GM19455 (cell line): ENCODE data around the gene ATXN1.
"Not testable (repeated sequence)": the region's sequence is repeated elsewhere in the genome, so short reads cannot be mapped to it uniquely, and the experiment has no call there.

Source experiments
- ATAC-seq: cut with Tn5 transposase; IDR thresholded peaks from one replicate; pipeline ENCODE4 v1.9.1; 2021; ENCODE audit not compliant: unreplicated experiment

ATXN1 gene

GRCh38 chr6:16470502-16471221 lies 290.6 kb downstream of the ATXN1 start:
- ATAC-seq = no peak

- no peak for ATAC-seq
These were observed 292.2 kb downstream of the ATXN1 start for GRCh38 chr6:16468991-16469615.

DNA sequence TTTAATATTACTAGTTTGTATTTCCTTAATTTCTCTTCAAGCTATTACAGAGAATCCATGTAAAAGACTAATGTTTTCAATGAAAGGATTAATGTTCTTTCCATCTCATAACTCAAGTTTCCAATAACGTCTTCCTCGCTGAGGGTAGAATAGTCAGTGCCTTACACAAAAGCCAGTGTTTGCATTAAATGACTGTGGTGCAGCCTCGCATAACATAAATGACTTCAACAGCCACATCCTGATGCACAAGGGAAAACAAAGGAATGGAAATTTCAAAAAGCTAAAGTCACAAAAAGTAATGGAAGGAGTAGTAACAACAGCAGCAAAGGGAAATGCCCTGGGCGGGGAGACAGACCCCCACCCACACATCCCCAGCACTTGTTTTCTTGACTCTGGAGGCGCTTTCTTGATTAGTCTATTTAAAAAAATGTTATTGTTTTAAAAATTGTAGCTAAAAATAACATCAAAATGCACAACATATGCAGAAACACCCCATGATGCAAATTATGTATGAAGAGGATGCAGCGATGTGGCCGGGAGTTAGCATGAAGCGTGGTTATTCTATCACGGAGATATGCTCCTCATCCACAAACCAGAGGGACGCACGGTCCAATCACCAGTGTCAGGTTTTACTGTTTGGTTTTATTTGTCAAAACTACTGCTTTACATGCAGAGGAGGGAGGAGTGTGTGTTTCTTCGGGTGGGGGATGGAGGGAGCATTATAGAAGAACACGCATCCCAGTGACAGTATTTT lies 294.3 kb downstream of the ATXN1 start:
- ATAC-seq = no peak

DNA sequence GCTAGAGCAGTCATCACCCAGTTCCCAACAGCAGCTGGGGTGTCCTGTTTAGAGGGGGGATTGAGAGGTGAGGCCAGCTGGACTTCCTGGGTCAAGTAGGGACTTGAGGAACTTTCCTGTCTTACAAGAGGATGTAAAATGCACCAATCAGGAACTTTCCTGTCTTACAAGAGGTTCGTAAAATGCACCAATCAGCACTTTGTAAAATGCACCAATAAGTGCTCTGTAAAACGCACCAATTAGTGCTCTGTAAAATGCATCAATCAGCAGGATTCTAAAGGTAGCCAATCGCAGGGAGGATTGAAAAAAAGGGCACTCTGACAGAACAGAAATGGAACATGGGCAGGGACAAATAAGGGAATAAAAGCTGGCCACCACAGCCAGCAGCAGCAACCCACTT lies 297.2 kb downstream of the ATXN1 start:
- no peak for ATAC-seq

GRCh38 chr6:16463246-16463645 lies 298.0 kb downstream of the ATXN1 start:
- ATAC-seq = not testable (repeated sequence)

DNA sequence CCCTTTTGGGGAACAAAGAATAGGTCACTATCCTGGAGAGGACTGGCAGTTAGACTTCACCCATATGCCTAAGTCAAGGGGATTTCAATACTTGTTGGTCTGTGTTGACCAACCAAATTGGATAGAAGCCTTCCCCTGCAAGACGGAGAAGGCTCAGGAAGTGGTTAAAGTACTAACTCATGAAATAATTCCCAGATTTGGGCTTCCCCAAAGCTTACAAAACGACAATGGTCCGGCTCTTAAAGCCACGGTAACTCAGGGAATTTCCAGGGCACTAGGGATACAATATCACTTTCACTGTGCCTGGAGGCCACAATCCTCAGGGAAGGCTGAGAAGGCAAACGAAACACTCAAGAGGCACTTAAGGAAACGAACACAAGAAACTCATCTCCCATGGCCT lies 299.8 kb downstream of the ATXN1 start:
- no peak for ATAC-seq

DNA sequence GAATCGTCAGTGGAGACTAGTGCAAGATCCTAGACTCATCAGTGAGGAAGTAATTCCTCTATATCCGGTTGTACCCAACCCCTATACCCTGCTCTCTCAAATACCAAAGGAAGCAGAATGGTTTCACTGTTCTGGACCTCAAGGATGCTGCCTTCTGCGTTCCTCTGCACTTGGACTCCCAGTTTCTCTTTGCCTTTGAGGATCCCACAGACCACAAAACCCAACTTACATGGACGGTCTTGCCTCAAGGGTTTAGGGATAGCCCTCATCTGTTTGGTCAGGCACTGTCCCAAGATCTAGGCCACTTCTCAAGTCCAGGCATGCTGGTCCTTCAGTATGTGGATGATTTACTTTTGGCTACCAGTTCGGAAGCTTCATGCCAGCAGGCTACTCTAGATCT lies 301.8 kb downstream of the ATXN1 start:
- not testable (repeated sequence) for ATAC-seq

GRCh38 chr6:16452348-16452747 lies 308.9 kb downstream of the ATXN1 start:
- ATAC-seq = no peak

GRCh38 chr6:16450821-16451220 lies 310.4 kb downstream of the ATXN1 start:
- no peak for ATAC-seq

- ATAC-seq = no peak
These were observed 311.0 kb downstream of the ATXN1 start for GRCh38 chr6:16450285-16450684.

DNA sequence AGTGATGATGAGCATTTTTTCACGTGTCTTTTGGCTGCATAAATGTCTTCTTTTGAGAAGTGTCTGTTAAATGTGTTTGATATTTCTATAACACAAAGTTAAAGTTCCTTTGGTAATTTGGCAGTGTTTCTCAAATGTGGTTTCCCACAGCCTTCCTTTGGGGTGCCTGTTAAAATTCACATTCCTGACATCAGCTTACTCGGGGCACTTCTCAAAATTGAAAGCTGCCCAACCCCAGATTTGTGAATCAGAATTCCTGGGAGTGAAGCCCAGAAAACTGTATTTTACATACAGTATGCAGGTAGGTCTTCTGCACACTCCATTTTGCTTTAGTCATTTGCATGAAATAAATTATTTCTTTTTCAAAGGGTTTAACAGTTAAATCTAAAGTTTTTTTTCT lies 315.0 kb downstream of the ATXN1 start:
- no peak for ATAC-seq

DNA sequence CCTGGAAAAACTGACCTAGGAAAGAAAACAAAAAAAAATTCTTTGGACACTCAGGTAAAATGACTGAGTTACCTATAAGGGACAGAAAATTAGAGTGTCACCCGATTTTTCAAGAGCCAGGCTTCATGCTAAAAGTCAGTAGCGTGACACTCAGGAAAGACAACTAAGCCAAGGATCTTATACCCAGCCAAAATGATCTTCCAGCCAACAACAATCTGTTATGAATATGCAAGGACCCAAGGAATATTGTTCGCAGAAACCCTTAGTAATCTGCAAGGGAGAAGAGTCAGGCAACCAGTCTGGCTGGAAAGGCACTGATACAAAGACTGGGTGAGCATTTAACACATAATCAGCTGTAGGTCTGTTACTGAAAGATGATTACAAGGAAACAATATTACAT lies 319.2 kb downstream of the ATXN1 start:
- no peak for ATAC-seq

DNA sequence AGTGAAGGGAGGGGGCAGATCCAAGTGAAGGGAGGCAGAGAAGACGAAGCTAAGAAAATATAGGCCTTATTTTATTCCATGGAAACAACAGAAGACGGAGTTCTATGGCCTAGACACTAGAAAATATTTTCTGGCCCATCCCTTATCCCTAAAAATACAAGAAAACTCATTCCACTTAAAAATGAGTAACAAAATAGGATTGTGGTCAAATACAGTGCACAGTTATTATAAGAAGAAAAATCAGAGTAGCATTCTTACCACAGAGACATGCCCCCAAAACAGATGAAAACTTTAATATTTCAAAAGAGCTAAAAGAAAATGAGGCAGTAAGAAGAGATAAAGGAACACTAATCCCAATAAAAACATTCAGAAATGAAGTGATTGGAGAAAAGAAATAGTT lies 320.0 kb downstream of the ATXN1 start:
- no peak for ATAC-seq

DNA sequence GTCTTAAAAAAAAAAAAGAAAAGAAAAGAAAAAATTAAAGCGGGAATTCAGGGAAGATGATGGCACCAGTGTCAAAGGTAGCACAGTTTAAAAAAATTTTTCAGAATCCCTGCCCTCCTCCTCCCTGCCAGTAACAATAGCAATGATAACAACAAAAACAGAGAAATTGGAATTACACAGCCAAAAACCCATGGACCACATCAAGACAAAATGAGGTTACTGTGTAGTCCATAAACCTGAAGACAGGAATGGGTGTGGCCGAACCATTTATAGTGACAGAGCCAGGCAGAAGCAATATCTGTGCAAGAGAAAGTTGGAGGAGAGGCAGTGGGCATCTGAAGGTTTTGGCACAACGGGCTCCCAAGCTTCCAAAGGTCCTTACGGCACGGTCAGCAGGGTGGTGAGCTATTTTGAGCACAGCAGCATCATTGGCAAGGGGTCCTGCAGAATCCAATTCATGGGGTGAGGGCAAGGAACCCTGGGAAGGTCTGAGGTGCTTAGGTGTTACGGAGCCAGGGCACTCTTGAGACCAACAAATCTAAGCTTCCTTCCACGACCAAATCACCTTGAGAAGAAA lies 320.5 kb downstream of the ATXN1 start:
- no peak for ATAC-seq

DNA sequence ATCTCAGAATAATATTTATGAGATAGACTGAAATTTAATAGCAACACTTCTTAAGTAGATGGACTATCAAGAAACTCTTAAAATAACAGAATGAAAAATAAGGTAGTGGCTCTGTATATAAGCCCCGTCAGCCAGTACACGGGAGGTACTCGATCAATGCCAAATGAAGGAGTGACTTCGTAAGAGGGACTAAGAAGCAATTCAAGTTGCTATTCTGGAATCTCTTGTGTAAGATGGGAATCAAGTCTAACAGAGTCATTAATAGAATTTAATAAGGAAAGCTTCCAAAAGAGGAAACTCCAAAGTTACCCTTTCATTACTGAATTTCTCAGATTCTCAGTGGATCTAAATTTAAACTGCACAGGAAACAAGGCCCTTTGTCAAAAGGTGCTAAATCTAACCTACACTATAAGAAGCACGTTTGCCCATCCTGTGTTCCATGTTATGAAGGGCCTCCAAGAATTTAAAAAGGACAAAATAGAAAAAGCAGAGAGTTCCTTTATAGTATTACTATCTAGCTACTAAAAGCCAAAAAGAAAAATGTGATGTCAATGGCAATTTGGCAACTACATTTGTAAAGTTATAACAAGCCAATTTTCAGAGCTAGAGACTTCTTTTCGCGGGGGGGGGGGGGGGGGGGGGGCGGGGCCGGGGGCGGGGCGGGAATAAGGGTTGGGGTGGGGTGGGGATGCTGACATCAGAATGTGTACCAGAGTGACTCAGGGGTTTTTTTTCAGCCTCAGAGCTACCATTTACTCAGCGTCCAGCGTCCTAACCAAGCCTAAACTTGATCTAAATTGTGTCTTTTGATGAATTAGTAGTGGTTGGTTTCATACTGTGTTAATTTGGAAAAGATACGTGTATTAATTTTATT lies 322.3 kb downstream of the ATXN1 start:
- no peak for ATAC-seq

- no peak for ATAC-seq
These were observed 323.3 kb downstream of the ATXN1 start for GRCh38 chr6:16437984-16438383.

- ATAC-seq = no peak
These were observed 324.2 kb downstream of the ATXN1 start for GRCh38 chr6:16437095-16437494.

DNA sequence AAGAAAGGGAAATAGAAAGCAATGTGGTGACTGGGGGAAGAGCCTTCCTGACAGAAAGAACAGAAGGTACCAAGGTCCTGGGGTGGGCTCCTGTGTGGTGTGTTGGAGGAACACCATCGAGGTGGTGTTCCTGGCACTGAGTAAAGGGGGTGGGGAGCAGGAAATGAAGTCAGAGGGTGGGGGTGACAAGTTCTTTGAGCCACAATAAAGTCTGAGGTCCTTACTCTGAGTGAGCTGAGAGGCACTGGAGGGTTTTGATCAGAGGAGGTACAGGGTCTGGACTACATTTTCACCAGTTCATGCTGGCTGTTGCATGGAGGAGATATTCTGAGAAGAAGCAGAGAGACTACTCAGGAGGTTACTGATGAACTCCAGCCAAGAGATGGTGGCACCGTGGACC lies 324.7 kb downstream of the ATXN1 start:
- no peak for ATAC-seq

DNA sequence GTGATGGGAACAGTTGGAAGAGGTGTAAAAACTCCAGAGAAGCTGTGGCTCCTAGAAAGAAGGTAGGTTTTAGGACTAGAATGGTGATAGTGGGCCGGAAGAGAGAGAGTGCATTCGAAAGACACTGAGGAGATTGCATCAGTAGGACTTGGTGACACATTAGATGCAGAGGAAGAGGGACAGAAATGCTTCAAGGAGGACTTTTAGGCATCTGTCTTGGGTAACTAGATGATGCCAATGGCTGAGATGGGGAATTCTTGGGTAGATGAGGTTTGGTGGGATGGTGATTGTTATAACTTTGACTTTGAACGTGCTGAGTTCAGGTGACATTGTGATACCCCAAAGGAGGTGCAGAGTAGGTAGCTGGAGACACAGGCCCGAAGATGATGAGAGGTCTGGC lies 326.4 kb downstream of the ATXN1 start:
- ATAC-seq = no peak

DNA sequence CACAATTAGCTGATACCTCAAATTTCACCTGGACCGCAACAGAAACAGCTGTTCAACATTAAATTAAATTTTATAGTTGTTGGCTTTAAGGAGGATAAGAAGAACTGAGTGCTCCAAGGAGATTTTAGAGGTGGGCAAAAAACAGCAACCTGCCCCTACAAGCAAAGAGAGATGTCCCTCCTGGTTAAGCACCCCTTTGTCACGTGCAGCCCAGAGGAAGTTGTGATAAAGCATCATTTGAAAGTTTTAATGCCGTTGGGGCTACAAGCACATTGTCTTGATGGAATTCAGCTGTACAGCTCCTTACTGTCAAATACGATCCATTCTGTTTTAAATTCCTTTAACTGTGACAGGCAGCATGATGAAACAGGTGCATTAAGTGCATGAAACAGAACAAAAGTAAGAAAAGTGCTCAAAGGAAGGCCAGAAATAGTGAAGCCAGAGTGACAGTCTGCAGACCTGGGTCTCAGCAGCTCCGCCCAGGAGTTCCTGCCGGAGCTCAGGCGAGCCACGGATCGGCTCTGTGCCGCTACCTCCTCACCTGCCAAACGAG lies 327.8 kb downstream of the ATXN1 start:
- ATAC-seq = no peak
